ENCODE measurements around the gene PRICKLE1. TPM values are rescaled to one million over a fixed set of nuclear protein-coding genes. Genes with fewer than 3 reads are reported as not detected.

PRICKLE1 gene
- total and polyA plus RNA-seq, 2 donors (not counting 1 experiment from before 2014, with no cell fraction given), result 6.3 to 21.6 TPM

- no peak overlapping the region for H2AFZ ChIP-seq (ENCODE audit: insufficient read depth, low read depth, low read length, poor library complexity, severe bottlenecking)
- intact Hi-C loops (cut with micrococcal nuclease), result loop anchor here (2.0 kb wide), 1 partner anchor 105 kb away; no protein-coding TSS in a partner anchor
- no peak overlapping the region for H3K4me3 ChIP-seq (ENCODE audit: control extremely low read depth in 1 of 5, extremely low read depth in 1 of 5, insufficient read depth in 1 of 5, low read depth in 2 of 5, low read length in 4 of 5)
- H3K4me1 ChIP-seq (ENCODE audit: control insufficient read depth in 2 of 2, insufficient read depth in 2 of 2, low read length in 2 of 2), result peaks cover 21 to 22% of the 10 kb centered on the region in 2 donors
- no peaks in the 10 kb centered on the region for H3K9me3 Mint-ChIP-seq (ENCODE audit: insufficient read depth)
- WGBS (ENCODE audit: insufficient coverage), result 100% methylated on average over 2 of the region's 7 CpGs
- ATAC-seq (ENCODE audit: low read depth) (no peak), DNase-seq (no peak)
- no peak overlapping the region for H3K27ac ChIP-seq (ENCODE audit: low read length in 2 of 2)
- no peak overlapping the region for H3K9ac ChIP-seq (ENCODE audit: low read length)
- H3K79me2 ChIP-seq (ENCODE audit: control insufficient read depth, insufficient read depth, low read length), result no peaks in the 10 kb centered on the region
- H3K27ac Mint-ChIP-seq, result no peak overlapping the region
- no peak for TF ChIP-seq EZH2 (IDR thresholded peaks at IDR 0.05; ENCODE audit: borderline replicate concordance, insufficient read depth, low read depth, low read length, poor library complexity, severe bottlenecking)
- TF ChIP-seq, protein P1, sequence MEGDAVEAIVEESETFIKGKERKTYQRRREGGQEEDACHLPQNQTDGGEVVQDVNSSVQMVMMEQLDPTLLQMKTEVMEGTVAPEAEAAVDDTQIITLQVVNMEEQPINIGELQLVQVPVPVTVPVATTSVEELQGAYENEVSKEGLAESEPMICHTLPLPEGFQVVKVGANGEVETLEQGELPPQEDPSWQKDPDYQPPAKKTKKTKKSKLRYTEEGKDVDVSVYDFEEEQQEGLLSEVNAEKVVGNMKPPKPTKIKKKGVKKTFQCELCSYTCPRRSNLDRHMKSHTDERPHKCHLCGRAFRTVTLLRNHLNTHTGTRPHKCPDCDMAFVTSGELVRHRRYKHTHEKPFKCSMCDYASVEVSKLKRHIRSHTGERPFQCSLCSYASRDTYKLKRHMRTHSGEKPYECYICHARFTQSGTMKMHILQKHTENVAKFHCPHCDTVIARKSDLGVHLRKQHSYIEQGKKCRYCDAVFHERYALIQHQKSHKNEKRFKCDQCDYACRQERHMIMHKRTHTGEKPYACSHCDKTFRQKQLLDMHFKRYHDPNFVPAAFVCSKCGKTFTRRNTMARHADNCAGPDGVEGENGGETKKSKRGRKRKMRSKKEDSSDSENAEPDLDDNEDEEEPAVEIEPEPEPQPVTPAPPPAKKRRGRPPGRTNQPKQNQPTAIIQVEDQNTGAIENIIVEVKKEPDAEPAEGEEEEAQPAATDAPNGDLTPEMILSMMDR (IDR thresholded peaks at IDR 0.05), result no peak
- no peaks in the 10 kb centered on the region for H3K36me3 ChIP-seq (replicated peaks in 1 of 2; ENCODE audit: control extremely low read depth in 1 of 2, control insufficient read depth in 1 of 2, extremely low read depth in 1 of 2, insufficient read depth in 2 of 2, low read length in 1 of 2)
- peaks cover 0 to 49% (median 32%) of the 10 kb centered on the region in 4 experiments for H3K27me3 ChIP-seq (replicated peaks in 1 of 4; ENCODE audit: control extremely low read depth in 1 of 4, control insufficient read depth in 3 of 4, insufficient read depth in 4 of 4, low read length in 3 of 4)
- H4K20me1 ChIP-seq (ENCODE audit: control insufficient read depth, insufficient read depth, low read length, poor library complexity, severe bottlenecking), result no peaks in the 10 kb centered on the region
- H3K9me3 ChIP-seq (ENCODE audit: control extremely low read depth in 1 of 3, control insufficient read depth in 2 of 3, insufficient read depth in 1 of 3, low read length in 2 of 3), result peaks cover 0 to 8% (median 0%) of the 10 kb centered on the region in 3 donors
- H3K4me2 ChIP-seq (replicated peaks; ENCODE audit: low read depth, low read length, poor library complexity, severe bottlenecking), result no peak overlapping the region
- H3K4me1 Mint-ChIP-seq, result peaks cover 21% of the 10 kb centered on the region
- ChIA-PET POLR2A (no interaction called here), CTCF (interaction anchor here (0.7 to 1.6 kb wide), 4 partner anchors 9 to 858 kb away, joined by 3 to 8 read pairs (median 4); no protein-coding TSS in a partner anchor)
- peak overlapping the region; percentile 88 for H3K4me3 Mint-ChIP-seq
- peaks cover 47% of the 10 kb centered on the region for H3K27me3 Mint-ChIP-seq
Observed at GRCh38 chr12:42587601-42588523, 1.7 kb downstream of the PRICKLE1 start.

DNA sequence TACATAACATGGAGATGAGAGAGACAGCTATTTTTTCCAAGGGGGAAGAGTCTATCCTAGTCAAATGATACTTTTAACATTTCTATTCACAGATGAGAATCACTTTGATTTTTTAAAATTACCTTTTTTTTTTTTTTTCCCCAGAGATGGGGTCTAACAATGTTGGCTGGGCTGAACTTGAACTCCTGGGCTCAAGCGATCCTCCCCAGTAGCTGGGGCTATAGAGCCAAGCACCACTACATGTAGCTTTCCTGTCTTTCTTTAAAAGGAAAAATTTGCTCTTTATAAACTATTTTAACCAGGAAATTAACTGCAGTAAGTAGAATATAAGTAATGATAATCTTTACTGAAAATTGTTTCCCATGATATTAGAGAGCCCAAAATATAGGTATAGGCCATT lies 3.3 kb downstream of the PRICKLE1 start:
- Histone ChIP-seq H4K20me1 (ENCODE audit: control insufficient read depth, insufficient read depth, low read length, poor library complexity, severe bottlenecking) (no peaks in the 10 kb centered on the region), H3K27ac (ENCODE audit: low read length in 2 of 2) (no peak overlapping the region), H2AFZ (ENCODE audit: insufficient read depth, low read depth, low read length, poor library complexity, severe bottlenecking) (no peak overlapping the region), H3K4me2 (replicated peaks; ENCODE audit: low read depth, low read length, poor library complexity, severe bottlenecking) (no peak overlapping the region), H3K27me3 (replicated peaks in 1 of 4; ENCODE audit: control extremely low read depth in 1 of 4, control insufficient read depth in 3 of 4, insufficient read depth in 4 of 4, low read length in 3 of 4) (peaks cover 0 to 46% (median 28%) of the 10 kb centered on the region in 4 experiments), H3K36me3 (replicated peaks in 1 of 2; ENCODE audit: control extremely low read depth in 1 of 2, control insufficient read depth in 1 of 2, extremely low read depth in 1 of 2, insufficient read depth in 2 of 2, low read length in 1 of 2) (no peaks in the 10 kb centered on the region), H3K4me3 (ENCODE audit: control extremely low read depth in 1 of 5, extremely low read depth in 1 of 5, insufficient read depth in 1 of 5, low read depth in 2 of 5, low read length in 4 of 5) (no peak overlapping the region), H3K9ac (ENCODE audit: low read length) (no peak overlapping the region), H3K9me3 (ENCODE audit: control extremely low read depth in 1 of 3, control insufficient read depth in 2 of 3, insufficient read depth in 1 of 3, low read length in 2 of 3) (peaks cover 0 to 8% (median 0%) of the 10 kb centered on the region in 3 donors), H3K79me2 (ENCODE audit: control insufficient read depth, insufficient read depth, low read length) (no peaks in the 10 kb centered on the region), H3K4me1 (ENCODE audit: control insufficient read depth in 2 of 2, insufficient read depth in 2 of 2, low read length in 2 of 2) (peaks cover 21 to 22% of the 10 kb centered on the region in 2 donors)
- no CpG with 5 or more reads among the region's 1 CpG for WGBS (ENCODE audit: insufficient coverage)
- no peak for ATAC-seq (ENCODE audit: low read depth)
- intact Hi-C loops (cut with micrococcal nuclease), result no loop called here
- Mint-ChIP-seq H3K27ac (no peak overlapping the region), H3K9me3 (ENCODE audit: insufficient read depth) (no peaks in the 10 kb centered on the region), H3K27me3 (peaks cover 44% of the 10 kb centered on the region), H3K4me1 (peaks cover 21% of the 10 kb centered on the region), H3K4me3 (no peak overlapping the region)
- no peak for DNase-seq
- TF ChIP-seq, protein P1 (IDR thresholded peaks at IDR 0.05), result no peak
- no peak for TF ChIP-seq EZH2 (IDR thresholded peaks at IDR 0.05; ENCODE audit: borderline replicate concordance, insufficient read depth, low read depth, low read length, poor library complexity, severe bottlenecking)
- CTCF ChIA-PET, result interaction anchor here (1.0 to 1.3 kb wide), 2 partner anchors 11 to 96 kb away, joined by 3 read pairs; no protein-coding TSS in a partner anchor
- POLR2A ChIA-PET, result interaction anchor here (0.6 kb wide), 1 partner anchor 98 kb away, joined by 3 read pairs; no protein-coding TSS in a partner anchor
